ENCODE data around the gene PCDH15. TPM values are rescaled to one million over a fixed set of nuclear protein-coding genes. Genes with fewer than 3 reads are reported as not detected.

Gene PCDH15
- total RNA-seq, 4 donors from 2014 or later, result not detected

DNA sequence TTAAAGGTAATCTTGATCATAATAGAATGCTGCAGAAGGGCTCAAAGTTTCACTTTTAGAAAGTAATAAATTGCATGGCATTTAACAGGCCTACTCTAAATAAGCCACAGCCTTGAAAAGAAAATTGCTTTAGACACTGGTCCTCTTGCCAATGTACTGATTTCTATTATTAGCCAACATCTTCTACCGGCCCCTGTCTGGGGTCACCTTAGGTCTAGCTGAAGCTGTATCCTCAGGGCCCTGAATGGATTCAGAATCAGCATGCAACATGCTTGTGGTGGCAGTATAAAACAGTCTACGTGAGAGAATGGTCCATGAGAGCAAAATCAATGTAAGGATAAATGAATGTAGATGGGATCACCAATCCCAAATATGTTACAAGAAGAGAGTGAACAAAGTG lies 541.9 kb downstream of the PCDH15 start:
- no peak for DNase-seq
- no peak overlapping the region for H3K4me3 ChIP-seq
- no peaks in the 10 kb centered on the region for H3K27me3 ChIP-seq
- no peak overlapping the region for H3K27ac ChIP-seq
- H3K4me1 ChIP-seq, result no peaks in the 10 kb centered on the region
- TF ChIP-seq, protein P1, sequence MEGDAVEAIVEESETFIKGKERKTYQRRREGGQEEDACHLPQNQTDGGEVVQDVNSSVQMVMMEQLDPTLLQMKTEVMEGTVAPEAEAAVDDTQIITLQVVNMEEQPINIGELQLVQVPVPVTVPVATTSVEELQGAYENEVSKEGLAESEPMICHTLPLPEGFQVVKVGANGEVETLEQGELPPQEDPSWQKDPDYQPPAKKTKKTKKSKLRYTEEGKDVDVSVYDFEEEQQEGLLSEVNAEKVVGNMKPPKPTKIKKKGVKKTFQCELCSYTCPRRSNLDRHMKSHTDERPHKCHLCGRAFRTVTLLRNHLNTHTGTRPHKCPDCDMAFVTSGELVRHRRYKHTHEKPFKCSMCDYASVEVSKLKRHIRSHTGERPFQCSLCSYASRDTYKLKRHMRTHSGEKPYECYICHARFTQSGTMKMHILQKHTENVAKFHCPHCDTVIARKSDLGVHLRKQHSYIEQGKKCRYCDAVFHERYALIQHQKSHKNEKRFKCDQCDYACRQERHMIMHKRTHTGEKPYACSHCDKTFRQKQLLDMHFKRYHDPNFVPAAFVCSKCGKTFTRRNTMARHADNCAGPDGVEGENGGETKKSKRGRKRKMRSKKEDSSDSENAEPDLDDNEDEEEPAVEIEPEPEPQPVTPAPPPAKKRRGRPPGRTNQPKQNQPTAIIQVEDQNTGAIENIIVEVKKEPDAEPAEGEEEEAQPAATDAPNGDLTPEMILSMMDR (IDR thresholded peaks at IDR 0.05), result no peak
- TF ChIP-seq POLR2A (IDR thresholded peaks at IDR 0.05), result no peak
- H3K36me3 ChIP-seq, result no peaks in the 10 kb centered on the region
- H3K9me3 ChIP-seq, result no peaks in the 10 kb centered on the region

DNA sequence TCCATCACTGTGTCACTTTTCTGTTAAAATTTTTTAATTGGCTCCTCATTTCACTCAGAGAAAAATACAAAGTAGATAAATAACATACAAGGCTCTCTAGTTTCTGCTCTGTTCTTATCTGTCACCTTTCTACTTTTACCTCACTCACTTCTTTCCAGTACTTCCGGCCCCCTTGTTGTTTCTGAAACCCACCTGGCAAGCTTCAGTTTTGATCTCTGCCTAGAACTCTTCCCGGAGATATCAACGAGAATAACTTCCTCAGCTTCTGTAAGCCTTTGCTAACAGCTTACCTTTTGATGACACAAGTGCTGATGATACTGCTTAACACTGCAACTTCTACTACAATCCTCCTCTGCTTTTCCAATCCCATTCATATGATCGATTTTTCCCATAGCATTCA lies 566.2 kb downstream of the PCDH15 start:
- TF ChIP-seq, protein P1 (IDR thresholded peaks at IDR 0.05), result no peak
- no peak for TF ChIP-seq POLR2A (IDR thresholded peaks at IDR 0.05)
- H3K4me1 ChIP-seq, result no peaks in the 10 kb centered on the region
- no peak overlapping the region for H3K4me3 ChIP-seq
- no peaks in the 10 kb centered on the region for H3K27me3 ChIP-seq
- no peaks in the 10 kb centered on the region for H3K9me3 ChIP-seq
- no peak overlapping the region for H3K27ac ChIP-seq
- no peak for DNase-seq
- H3K36me3 ChIP-seq, result no peaks in the 10 kb centered on the region

DNA sequence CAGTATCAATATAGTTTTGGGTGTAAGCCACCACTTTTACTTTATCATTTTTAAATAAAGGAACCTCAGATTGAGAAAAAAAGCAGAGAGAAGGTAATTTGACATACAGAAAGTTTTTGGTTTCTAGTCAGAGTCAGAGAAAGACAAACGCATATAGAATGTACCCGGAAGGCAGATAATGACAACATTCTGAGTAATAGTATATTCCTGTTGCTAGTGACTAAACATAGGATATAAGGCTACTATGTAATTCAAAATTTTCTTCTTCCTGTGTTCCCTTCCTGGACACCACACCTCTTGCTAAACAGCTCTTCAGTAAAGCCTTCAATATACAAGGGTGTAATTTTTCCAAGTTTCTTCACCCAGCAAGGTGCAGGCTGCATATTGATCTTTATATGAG lies 597.6 kb downstream of the PCDH15 start:
- no peak for DNase-seq
- Histone ChIP-seq H3K27ac (no peak overlapping the region), H3K4me1 (no peaks in the 10 kb centered on the region), H3K36me3 (no peaks in the 10 kb centered on the region), H3K27me3 (no peaks in the 10 kb centered on the region), H3K9me3 (no peaks in the 10 kb centered on the region), H3K4me3 (no peak overlapping the region)
- TF ChIP-seq POLR2A (IDR thresholded peaks at IDR 0.05), result no peak
- TF ChIP-seq, protein P1 (IDR thresholded peaks at IDR 0.05), result no peak

DNA sequence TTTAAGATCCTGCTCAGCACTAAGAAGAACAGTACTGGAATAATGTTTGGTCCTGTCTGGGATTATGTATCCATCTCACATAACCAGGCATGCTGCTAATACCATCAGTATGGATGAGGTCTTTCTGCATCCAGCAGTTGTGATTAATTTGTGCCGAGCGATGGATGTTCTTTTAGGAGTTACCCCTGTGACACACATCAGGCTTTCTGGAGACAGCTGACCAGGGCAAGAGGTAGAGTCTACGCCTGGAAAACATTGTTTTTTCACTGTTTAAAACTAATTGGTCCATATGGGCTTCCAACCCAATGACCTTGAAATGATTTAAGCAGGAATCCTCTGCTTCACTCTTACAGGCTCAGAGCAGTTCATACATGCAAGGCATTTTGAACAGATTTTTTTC lies 603.0 kb downstream of the PCDH15 start:
- Histone ChIP-seq H3K36me3 (no peaks in the 10 kb centered on the region), H3K4me3 (no peak overlapping the region), H3K4me1 (no peaks in the 10 kb centered on the region), H3K27me3 (no peaks in the 10 kb centered on the region), H3K9me3 (no peaks in the 10 kb centered on the region), H3K27ac (no peak overlapping the region)
- no peak for DNase-seq
- TF ChIP-seq, protein P1 (IDR thresholded peaks at IDR 0.05), result no peak
- no peak for TF ChIP-seq POLR2A (IDR thresholded peaks at IDR 0.05)

DNA sequence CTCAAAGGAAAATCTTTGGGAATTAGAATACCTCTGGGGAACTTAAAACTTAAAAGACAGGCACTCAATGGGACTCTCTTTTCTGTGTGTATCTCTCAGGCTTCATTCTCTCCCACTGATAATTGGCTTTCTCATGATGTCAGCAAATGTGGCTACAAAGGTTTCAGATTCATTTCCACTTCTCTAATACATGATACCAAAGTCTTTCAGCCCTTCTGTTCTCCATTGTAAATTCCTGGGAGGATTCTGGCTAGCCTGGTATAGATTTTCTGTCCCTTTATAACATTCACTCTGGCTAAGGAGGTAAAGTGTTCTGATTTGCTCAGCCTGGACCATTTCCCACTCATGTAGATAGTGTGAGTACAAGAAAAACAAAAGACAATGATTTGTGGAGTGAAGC lies 606.2 kb downstream of the PCDH15 start:
- H3K27me3 ChIP-seq, result no peaks in the 10 kb centered on the region
- H3K4me1 ChIP-seq, result no peaks in the 10 kb centered on the region
- TF ChIP-seq POLR2A (IDR thresholded peaks at IDR 0.05), result no peak
- TF ChIP-seq, protein P1 (IDR thresholded peaks at IDR 0.05), result no peak
- no peak for DNase-seq
- no peak overlapping the region for H3K27ac ChIP-seq
- H3K4me3 ChIP-seq, result no peak overlapping the region
- H3K9me3 ChIP-seq, result no peaks in the 10 kb centered on the region
- H3K36me3 ChIP-seq, result no peaks in the 10 kb centered on the region

DNA sequence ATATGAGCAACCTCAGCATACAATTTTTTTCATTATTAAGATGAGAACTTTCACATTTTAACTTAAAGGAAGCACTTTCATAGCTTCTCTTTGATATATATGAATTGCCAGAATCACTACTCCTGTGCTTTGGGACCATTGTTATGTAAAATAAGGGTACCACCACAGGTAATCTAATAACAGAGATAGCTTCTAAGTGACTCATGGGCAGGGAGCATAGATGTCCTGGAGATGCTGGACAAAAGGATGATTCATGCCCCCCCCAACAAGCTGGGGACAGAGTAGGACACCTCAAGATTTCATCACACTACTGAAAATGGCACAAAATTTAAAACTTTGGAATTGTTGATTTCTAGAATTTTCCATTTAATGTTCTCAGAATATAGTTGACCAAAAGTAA lies 641.1 kb downstream of the PCDH15 start:
- no peak for DNase-seq
- TF ChIP-seq, protein P1 (IDR thresholded peaks at IDR 0.05), result no peak
- TF ChIP-seq POLR2A (IDR thresholded peaks at IDR 0.05), result no peak

More for the DNA sequence above, 641.1 kb downstream of the PCDH15 start:
- H3K36me3 ChIP-seq, result no peaks in the 10 kb centered on the region
- no peak overlapping the region for H3K27ac ChIP-seq
- no peak overlapping the region for H3K4me3 ChIP-seq
- no peaks in the 10 kb centered on the region for H3K4me1 ChIP-seq
- H3K27me3 ChIP-seq, result no peaks in the 10 kb centered on the region
- no peaks in the 10 kb centered on the region for H3K9me3 ChIP-seq
